SU-DHL-6 (cell line): Measurements from ENCODE around the gene VSIG4.

Experiments
- H2AFZ ChIP-seq: fragments of 200-600 bp; sonication (generic); 2 replicates; pipeline ENCODE4 v1.6.1; 2014; ENCODE audit warnings: low read depth, mild to moderate bottlenecking, moderate library complexity, mixed read lengths, antibody characterized with exemption, low read length; ENCODE audit not compliant: severe bottlenecking
- H3F3A ChIP-seq: fragments of 200-600 bp; shearing (Covaris generic); 2 replicates; pipeline ENCODE4 v1.6.0; 2016; ENCODE audit warnings: antibody characterized with exemption, mild to moderate bottlenecking; ENCODE audit not compliant: insufficient read depth
- H3K27ac ChIP-seq: fragments of 200-600 bp; sonication (generic); 2 replicates; pipeline ENCODE4 v1.5.1; 2016; ENCODE audit warnings: low read depth, mild to moderate bottlenecking, low read length, moderate library complexity, mixed read lengths
- H3K27me3 ChIP-seq: fragments of 200-600 bp; sonication (generic), shearing (Covaris generic); 2 replicates; pipeline ENCODE4 v1.6.0; 2014; ENCODE audit warnings: mild to moderate bottlenecking, low read length
- H3K36me3 ChIP-seq: fragments of 200-600 bp; sonication (generic); 2 replicates; pipeline ENCODE4 v1.6.1; 2014; ENCODE audit warnings: mild to moderate bottlenecking, low read length, mixed read lengths
- H3K4me2 ChIP-seq: fragments of 300-600, 200-600 bp; shearing (Covaris generic), sonication (generic); 2 replicates; pipeline ENCODE4 v1.6.0; 2014; ENCODE audit warnings: low read length, low read depth, mild to moderate bottlenecking; ENCODE audit not compliant: poor library complexity, severe bottlenecking
- H3K4me3 ChIP-seq: fragments of 200-600 bp; sonication (generic); 2 replicates; pipeline ENCODE4 v1.5.1; 2014; ENCODE audit warnings: antibody characterized with exemption, low read length, mild to moderate bottlenecking, mixed read lengths; ENCODE audit not compliant: insufficient read depth, poor library complexity, severe bottlenecking
- H3K79me2 ChIP-seq: fragments of 200-600 bp; sonication (generic); 2 replicates; pipeline ENCODE4 v1.6.1; 2014; ENCODE audit warnings: mild to moderate bottlenecking, low read length, moderate library complexity; ENCODE audit not compliant: insufficient read depth
- H3K9ac ChIP-seq: fragments of 200-600 bp; sonication (generic); 2 replicates; pipeline ENCODE4 v1.7.0; 2014; ENCODE audit warnings: mild to moderate bottlenecking, low read length
- H3K9me2 ChIP-seq: fragments of 200-600 bp; sonication (generic); replicated peaks from 2 replicates; pipeline ENCODE4 v1.6.1; 2014; ENCODE audit warnings: low read length; ENCODE audit not compliant: insufficient read depth
- H3K9me3 ChIP-seq: fragments of 200-600 bp; sonication (generic); 2 replicates; pipeline ENCODE4 v1.6.1; 2014; ENCODE audit warnings: low read length, mixed read lengths; ENCODE audit not compliant: insufficient read depth
- H4K20me1 ChIP-seq: fragments of 200-600 bp; sonication (generic); 2 replicates; pipeline ENCODE4 v1.6.1; 2014; ENCODE audit warnings: low read depth, mild to moderate bottlenecking, antibody characterized with exemption, low read length, moderate library complexity, mixed read lengths
- CTCF ChIP-seq: fragments of 200-600 bp; sonication (generic); IDR thresholded peaks from one replicate; pipeline ENCODE4 v1.5.1; 2017; ENCODE audit warnings: antibody characterized with exemption, mild to moderate bottlenecking, low read length, moderate library complexity; ENCODE audit not compliant: insufficient read depth, poor library complexity, severe bottlenecking
- EZH2phosphoT487 ChIP-seq: fragments of 200-600 bp; sonication (generic), shearing (Covaris generic); conservative IDR thresholded peaks from 2 replicates; pipeline ENCODE4 v1.6.1; 2018; ENCODE audit warnings: mild to moderate bottlenecking, antibody characterized with exemption, low read length, moderate library complexity, mixed read lengths

VSIG4 gene

GRCh38 chrX:66039944-66040343 lies at the start of gene VSIG4:
TSS of gene VSIG4 (minus strand) at chrX:66040080. CDS start at chrX:66039998, 82 bp downstream.
- no peak for TF ChIP-seq EZH2phosphoT487
- no peak for TF ChIP-seq CTCF
- H3K9me2 ChIP-seq: no peaks in the 10 kb centered on the region
- no peaks in the 10 kb centered on the region for H3K27me3 ChIP-seq
- H3K79me2 ChIP-seq: no peaks in the 10 kb centered on the region
- no peaks in the 10 kb centered on the region for H4K20me1 ChIP-seq
- no peak within 1 kb of the TSS for H2AFZ ChIP-seq
- no peaks in the 10 kb centered on the region for H3K36me3 ChIP-seq
- no peaks in the 10 kb centered on the region for H3F3A ChIP-seq
- no peak within 1 kb of the TSS for H3K4me3 ChIP-seq
- H3K27ac ChIP-seq: no peak within 1 kb of the TSS
- H3K4me2 ChIP-seq: no peak within 1 kb of the TSS
- no peak within 1 kb of the TSS for H3K9ac ChIP-seq
- no peaks in the 10 kb centered on the region for H3K9me3 ChIP-seq

GRCh38 chrX:66076801-66077200 lies 36.9 kb upstream of the VSIG4 start:
- TF ChIP-seq CTCF (no peak), EZH2phosphoT487 (no peak)
- no peaks in the 10 kb centered on the region for H3K9me2 ChIP-seq
- no peak overlapping the region for H3K27ac ChIP-seq
- no peak overlapping the region for H3K4me2 ChIP-seq
- no peaks in the 10 kb centered on the region for H3K9me3 ChIP-seq
- H3F3A ChIP-seq: no peaks in the 10 kb centered on the region
- no peak overlapping the region for H3K4me3 ChIP-seq
- H3K36me3 ChIP-seq: no peaks in the 10 kb centered on the region
- no peaks in the 10 kb centered on the region for H3K79me2 ChIP-seq
- no peaks in the 10 kb centered on the region for H3K27me3 ChIP-seq
- H3K9ac ChIP-seq: no peak overlapping the region
- H4K20me1 ChIP-seq: no peaks in the 10 kb centered on the region
- H2AFZ ChIP-seq: no peak overlapping the region

GRCh38 chrX:66074920-66075879 lies 35.3 kb upstream of the VSIG4 start:
- no peak for TF ChIP-seq EZH2phosphoT487
- TF ChIP-seq CTCF: no peak
- H3K9me2 ChIP-seq: no peaks in the 10 kb centered on the region
- H3F3A ChIP-seq: no peaks in the 10 kb centered on the region
- no peak overlapping the region for H3K4me3 ChIP-seq
- no peaks in the 10 kb centered on the region for H4K20me1 ChIP-seq
- no peak overlapping the region for H3K4me2 ChIP-seq
- no peak overlapping the region for H3K9ac ChIP-seq
- H2AFZ ChIP-seq: no peak overlapping the region
- no peak overlapping the region for H3K27ac ChIP-seq
- no peaks in the 10 kb centered on the region for H3K79me2 ChIP-seq
- no peaks in the 10 kb centered on the region for H3K9me3 ChIP-seq
- H3K27me3 ChIP-seq: no peaks in the 10 kb centered on the region
- H3K36me3 ChIP-seq: no peaks in the 10 kb centered on the region
